CD8-positive, alpha-beta memory T cell (primary cell): ENCODE results near the gene RNF208. TPM values are rescaled to one million over a fixed set of nuclear protein-coding genes. Genes with fewer than 3 reads are reported as not detected.
"Not testable (repeated sequence)": the region's sequence is repeated elsewhere in the genome, so short reads cannot be mapped to it uniquely, and the experiment has no call there.

ENCODE experiments used
- CTCF ChIA-PET: fragments of 350-600 bp; sonication (Branson Sonifier 250); formaldehyde crosslinking; loops from one replicate; lab custom pipeline; 2021; ENCODE audit warnings: antibody characterized with exemption; lab: Charles Lee
- POLR2A ChIA-PET: fragments of 350-600 bp; sonication (Branson Sonifier 250); formaldehyde crosslinking; loops from one replicate; lab custom pipeline; 2021; ENCODE audit warnings: antibody characterized with exemption; lab: Charles Lee
- DNase-seq, 5 donors: peaks; one replicate each; pipeline versions ENCODE4 v3.0.0 to v3.0.0-alpha.2; 2020 to 2022; ENCODE audit warnings: mixed read lengths in 1 of 5
- H3K27ac ChIP-seq: one replicate; pipeline ENCODE4 v1.7.0; 2013; ENCODE audit warnings: low read depth, mild to moderate bottlenecking, low read length, moderate library complexity
- H3K27me3 ChIP-seq: 2 replicates; pipeline ENCODE4 v1.7.0; 2013; ENCODE audit warnings: low read length, mild to moderate bottlenecking; ENCODE audit not compliant: insufficient read depth, poor library complexity, severe bottlenecking
- H3K36me3 ChIP-seq: 2 replicates; pipeline ENCODE4 v1.7.0; 2013; ENCODE audit warnings: mild to moderate bottlenecking, low read length, moderate library complexity; ENCODE audit not compliant: insufficient read depth
- H3K4me1 ChIP-seq: 2 replicates; pipeline ENCODE4 v1.7.0; 2013; ENCODE audit warnings: mild to moderate bottlenecking, low read length, moderate library complexity; ENCODE audit not compliant: insufficient read depth
- H3K4me3 ChIP-seq: 2 replicates; pipeline ENCODE4 v1.7.0; 2013; ENCODE audit warnings: mild to moderate bottlenecking, low read length
- H3K9me3 ChIP-seq: 2 replicates; pipeline ENCODE4 v1.7.0; 2013; ENCODE audit warnings: mild to moderate bottlenecking, low read length
- H3K27ac Mint-ChIP-seq, 8 donors: one replicate each; pipeline ENCODE4 v1.8.0; 2020 to 2021; ENCODE audit warnings: mixed read lengths in 8 of 8, mild to moderate bottlenecking in 6 of 8, inconsistent platforms in 3 of 8, moderate library complexity in 3 of 8
- H3K27me3 Mint-ChIP-seq, 2 donors: one replicate each; pipeline ENCODE4 v1.8.0; 2020 to 2021; ENCODE audit warnings: mixed read lengths in 2 of 2, mild to moderate bottlenecking in 1 of 2, moderate library complexity in 1 of 2
- H3K36me3 Mint-ChIP-seq, 3 donors: one replicate each; pipeline ENCODE4 v1.8.0; 2020 to 2021; ENCODE audit warnings: mixed read lengths in 3 of 3, inconsistent platforms in 1 of 3, mild to moderate bottlenecking in 1 of 3
- H3K4me1 Mint-ChIP-seq, 3 donors: one replicate each; pipeline ENCODE4 v1.8.0; 2020 to 2021; ENCODE audit warnings: mixed read lengths in 3 of 3, inconsistent platforms in 1 of 3, mild to moderate bottlenecking in 1 of 3
- H3K4me3 Mint-ChIP-seq, 7 donors: one replicate each; pipeline ENCODE4 v1.8.0; 2020 to 2021; ENCODE audit warnings: mixed read lengths in 7 of 7, mild to moderate bottlenecking in 6 of 7, moderate library complexity in 4 of 7, inconsistent platforms in 2 of 7
- H3K9me3 Mint-ChIP-seq, 5 donors: one replicate each; pipeline ENCODE4 v1.8.0; 2020 to 2022; ENCODE audit warnings: mixed read lengths in 5 of 5, mild to moderate bottlenecking in 3 of 5, moderate library complexity in 2 of 5, inconsistent platforms in 1 of 5
- polyA plus RNA-seq: library from polyadenylated mRNA; unstranded; fragments of 300-500 nt; fragmentation: Illumina TruSeq; gene quantifications from one replicate; pipeline ENCODE4 v1.2.3, GENCODE V29; 2021
- total RNA-seq, 2 experiments: library from RNA; stranded (reverse); gene quantifications; one replicate each; pipeline ENCODE4 v1.2.3, GENCODE V29; 2021

The RNF208 gene
- total and polyA plus RNA-seq, 3 experiments from 2014 or later, result 2.7 to 3.3 TPM; not detected in 1

- H3K4me1 Mint-ChIP-seq, result peaks cover 6 to 11% (median 11%) of the 10 kb centered on the region in 3 donors
- no peaks in the 10 kb centered on the region for H3K9me3 Mint-ChIP-seq
- H3K4me1 ChIP-seq, result peaks cover 9% of the 10 kb centered on the region
- H3K27me3 Mint-ChIP-seq, result no peaks in the 10 kb centered on the region
- no peaks in the 10 kb centered on the region for H3K27me3 ChIP-seq
- H3K36me3 Mint-ChIP-seq, result peaks cover 5 to 68% (median 14%) of the 10 kb centered on the region in 3 donors
- H3K4me3 ChIP-seq, result no peak overlapping the region
- no peak overlapping the region for H3K4me3 Mint-ChIP-seq
- H3K27ac Mint-ChIP-seq, result peak overlapping the region in 1 of 8 donors; percentile 42
- ChIA-PET CTCF (no interaction called here), POLR2A (interaction anchor here (0.6 kb wide), 1 partner anchor 19 kb away, joined by 3 read pairs; no protein-coding TSS in a partner anchor)
- no peak overlapping the region for H3K27ac ChIP-seq
- H3K9me3 ChIP-seq, result no peaks in the 10 kb centered on the region
- no peak for DNase-seq
- peaks cover 4% of the 10 kb centered on the region for H3K36me3 ChIP-seq
Observed at GRCh38 chr9:137266585-137267453, 44.8 kb upstream of the RNF208 start.

- Mint-ChIP-seq H3K4me3 (no peak overlapping the region), H3K9me3 (no peaks in the 10 kb centered on the region), H3K27ac (no peak overlapping the region), H3K4me1 (peaks cover 4 to 10% (median 7%) of the 10 kb centered on the region in 3 donors), H3K36me3 (peaks cover 5 to 68% (median 13%) of the 10 kb centered on the region in 3 donors), H3K27me3 (no peaks in the 10 kb centered on the region)
- peaks cover 3% of the 10 kb centered on the region for H3K4me1 ChIP-seq
- H3K27me3 ChIP-seq, result no peaks in the 10 kb centered on the region
- no peak for DNase-seq
- CTCF ChIA-PET, result interaction anchor here (1.0 kb wide), 1 partner anchor 29 kb away, joined by 4 read pairs; no protein-coding TSS in a partner anchor
- H3K9me3 ChIP-seq, result no peaks in the 10 kb centered on the region
- POLR2A ChIA-PET, result no interaction called here
- H3K27ac ChIP-seq, result no peak overlapping the region
- peaks cover 4% of the 10 kb centered on the region for H3K36me3 ChIP-seq
- H3K4me3 ChIP-seq, result no peak overlapping the region
Observed at GRCh38 chr9:137266162-137266527, 44.1 kb upstream of the RNF208 start.

- H3K27ac Mint-ChIP-seq, result no peak overlapping the region
- ChIA-PET CTCF (interaction anchor here (1.0 kb wide), 1 partner anchor 29 kb away, joined by 4 read pairs; no protein-coding TSS in a partner anchor), POLR2A (no interaction called here)
- H3K36me3 ChIP-seq, result peaks cover 4% of the 10 kb centered on the region
- H3K27me3 ChIP-seq, result no peaks in the 10 kb centered on the region
- no peak for DNase-seq
- no peak overlapping the region for H3K4me3 ChIP-seq
- H3K27ac ChIP-seq, result no peak overlapping the region
- no peaks in the 10 kb centered on the region for H3K9me3 Mint-ChIP-seq
- H3K4me3 Mint-ChIP-seq, result no peak overlapping the region
- H3K36me3 Mint-ChIP-seq, result peaks cover 5 to 65% (median 13%) of the 10 kb centered on the region in 3 donors
- peaks cover 3 to 10% (median 4%) of the 10 kb centered on the region in 3 donors for H3K4me1 Mint-ChIP-seq
- no peaks in the 10 kb centered on the region for H3K9me3 ChIP-seq
- no peaks in the 10 kb centered on the region for H3K27me3 Mint-ChIP-seq
- H3K4me1 ChIP-seq, result no peaks in the 10 kb centered on the region
Observed at GRCh38 chr9:137265496-137266161, 43.6 kb upstream of the RNF208 start.

- Histone ChIP-seq H3K4me3 (no peak overlapping the region), H3K4me1 (no peaks in the 10 kb centered on the region), H3K36me3 (peaks cover 4% of the 10 kb centered on the region), H3K27me3 (no peaks in the 10 kb centered on the region), H3K9me3 (no peaks in the 10 kb centered on the region), H3K27ac (no peak overlapping the region)
- ChIA-PET CTCF (no interaction called here), POLR2A (interaction anchor here (0.6 kb wide), 1 partner anchor 24 kb away, joined by 6 read pairs; no protein-coding TSS in a partner anchor)
- Mint-ChIP-seq H3K4me3 (no peak overlapping the region), H3K4me1 (peaks cover 1 to 10% (median 4%) of the 10 kb centered on the region in 3 donors), H3K27ac (no peak overlapping the region), H3K27me3 (no peaks in the 10 kb centered on the region), H3K36me3 (peaks cover 5 to 60% (median 10%) of the 10 kb centered on the region in 3 donors), H3K9me3 (no peaks in the 10 kb centered on the region)
- no peak for DNase-seq
Observed at GRCh38 chr9:137264067-137264466, 42.0 kb upstream of the RNF208 start.

- H3K4me1 Mint-ChIP-seq, result peaks cover 1 to 6% (median 4%) of the 10 kb centered on the region in 3 donors
Observed at GRCh38 chr9:137263506-137263905, 41.5 kb upstream of the RNF208 start.

GRCh38 chr9:137262909-137263285, 40.9 kb upstream of the RNF208 start:
- Histone ChIP-seq H3K4me3 (no peak overlapping the region), H3K27ac (no peak overlapping the region), H3K4me1 (no peaks in the 10 kb centered on the region), H3K9me3 (no peaks in the 10 kb centered on the region), H3K36me3 (peaks cover 4% of the 10 kb centered on the region), H3K27me3 (no peaks in the 10 kb centered on the region)
- H3K36me3 Mint-ChIP-seq, result peaks cover 0 to 58% (median 7%) of the 10 kb centered on the region in 3 donors
- no peak overlapping the region for H3K27ac Mint-ChIP-seq
- no peak overlapping the region for H3K4me3 Mint-ChIP-seq
- peaks cover 1 to 5% (median 4%) of the 10 kb centered on the region in 3 donors for H3K4me1 Mint-ChIP-seq
- no peak for DNase-seq
- H3K27me3 Mint-ChIP-seq, result no peaks in the 10 kb centered on the region
- POLR2A ChIA-PET, result no interaction called here
- no peaks in the 10 kb centered on the region for H3K9me3 Mint-ChIP-seq
- CTCF ChIA-PET, result interaction anchor here (0.8 kb wide), 1 partner anchor 135 kb away, joined by 3 read pairs; no protein-coding TSS in a partner anchor

More at GRCh38 chr9:137263506-137263905, 41.5 kb upstream of the RNF208 start:
- Mint-ChIP-seq H3K36me3 (peaks cover under 1 to 60% (median 7%) of the 10 kb centered on the region in 3 donors), H3K27ac (no peak overlapping the region), H3K4me3 (no peak overlapping the region), H3K9me3 (no peaks in the 10 kb centered on the region), H3K27me3 (no peaks in the 10 kb centered on the region)
- POLR2A ChIA-PET, result no interaction called here
- H3K4me1 ChIP-seq, result no peaks in the 10 kb centered on the region
- H3K27ac ChIP-seq, result no peak overlapping the region
- DNase-seq, result no peak
- H3K27me3 ChIP-seq, result no peaks in the 10 kb centered on the region
- CTCF ChIA-PET, result no interaction called here
- H3K4me3 ChIP-seq, result no peak overlapping the region
- no peaks in the 10 kb centered on the region for H3K9me3 ChIP-seq
- peaks cover 4% of the 10 kb centered on the region for H3K36me3 ChIP-seq

- H3K4me1 Mint-ChIP-seq, H3K4me1 ChIP-seq, H3K9me3 Mint-ChIP-seq, H3K36me3 ChIP-seq, H3K27me3 Mint-ChIP-seq, POLR2A ChIA-PET, H3K9me3 ChIP-seq, DNase-seq, H3K4me3 ChIP-seq, H3K27ac ChIP-seq, H3K27ac Mint-ChIP-seq, H3K4me3 Mint-ChIP-seq, H3K27me3 ChIP-seq: not testable (repeated sequence)
- H3K36me3 Mint-ChIP-seq, result peaks cover 0 to 54% (median 4%) of the 10 kb centered on the region in 3 donors
- CTCF ChIA-PET, result interaction anchor here (0.8 kb wide), 1 partner anchor 135 kb away, joined by 3 read pairs; no protein-coding TSS in a partner anchor
Observed at GRCh38 chr9:137262173-137262908, 40.3 kb upstream of the RNF208 start.
